Osteoblast (primary cell): ENCODE data around the gene KMT5B. TPM values are rescaled to one million over a fixed set of nuclear protein-coding genes. Genes with fewer than 3 reads are reported as not detected.

ENCODE experiments used
- DNase-seq: peaks from one replicate; pipeline ENCODE4 v3.0.0; 2011; ENCODE audit warnings: low spot score, mixed read lengths; ENCODE audit not compliant: insufficient read length; ENCODE audit errors: missing footprints
- H2AFZ ChIP-seq: 2 replicates; pipeline ENCODE4 v1.6.0; 2011; ENCODE audit warnings: mild to moderate bottlenecking, low read length
- H3K27ac ChIP-seq: 2 replicates; pipeline ENCODE4 v1.5.1; 2011; ENCODE audit warnings: mild to moderate bottlenecking, low read depth, low read length, moderate library complexity
- H3K27me3 ChIP-seq: 2 replicates; pipeline ENCODE4 v1.6.0; 2012; ENCODE audit warnings: mild to moderate bottlenecking, control low read depth, inconsistent platforms, low read length, moderate library complexity; ENCODE audit not compliant: insufficient read depth
- H3K36me3 ChIP-seq: 2 replicates; pipeline ENCODE4 v1.5.1; 2011; ENCODE audit warnings: mild to moderate bottlenecking, low read length, control low read depth, moderate library complexity; ENCODE audit not compliant: insufficient read depth
- H3K4me1 ChIP-seq: 2 replicates; pipeline ENCODE4 v1.5.1; 2011; ENCODE audit warnings: mild to moderate bottlenecking, low read length, control low read depth, moderate library complexity; ENCODE audit not compliant: insufficient read depth
- H3K4me2 ChIP-seq: 2 replicates; pipeline ENCODE4 v1.6.0; 2011; ENCODE audit warnings: mild to moderate bottlenecking, low read length; ENCODE audit not compliant: insufficient read depth
- H3K4me3 ChIP-seq: fragments of 200-600 bp; sonication (generic); 3 replicates; pipeline ENCODE4 v1.5.1; 2012; ENCODE audit warnings: mild to moderate bottlenecking, low read length, inconsistent platforms; ENCODE audit not compliant: insufficient read depth
- H3K79me2 ChIP-seq: 2 replicates; pipeline ENCODE4 v1.6.0; 2012; ENCODE audit warnings: mild to moderate bottlenecking, low read length, control low read depth, inconsistent platforms; ENCODE audit not compliant: insufficient read depth
- H3K9me3 ChIP-seq: 2 replicates; pipeline ENCODE4 v1.5.1; 2011; ENCODE audit warnings: low read depth, low read length, control low read depth
- H4K20me1 ChIP-seq: 2 replicates; pipeline ENCODE4 v1.6.0; 2012; ENCODE audit warnings: mild to moderate bottlenecking, low read length, control low read depth; ENCODE audit not compliant: insufficient read depth
- CTCF ChIP-seq: IDR thresholded peaks from 2 replicates; pipeline ENCODE4 v1.5.1; 2011; ENCODE audit warnings: mild to moderate bottlenecking, low read depth, low read length, moderate library complexity; ENCODE audit errors: extremely low read depth
- total RNA-seq: library from RNA; depleted of rRNA; stranded (reverse); fragments of >200 nt; gene quantifications from 2 replicates; pipeline ENCODE4 v1.2.3, GENCODE V29; 2012

Gene KMT5B
- total RNA-seq, 1 donor = 27.1 TPM

- no peaks in the 10 kb centered on the region for H3K9me3 ChIP-seq
- DNase-seq = no peak
- H3K4me2 ChIP-seq = no peak overlapping the region
- H3K4me3 ChIP-seq = no peak overlapping the region
- no peak overlapping the region for H2AFZ ChIP-seq
- no peaks in the 10 kb centered on the region for H3K36me3 ChIP-seq
- no peaks in the 10 kb centered on the region for H3K27me3 ChIP-seq
- no peak overlapping the region for H3K27ac ChIP-seq
- TF ChIP-seq CTCF = no peak
- peaks cover 14% of the 10 kb centered on the region for H3K4me1 ChIP-seq
- H3K79me2 ChIP-seq = peaks cover 99% of the 10 kb centered on the region
- H4K20me1 ChIP-seq = peaks cover 92% of the 10 kb centered on the region
Observed at GRCh38 chr11:68202165-68202564, 10.9 kb downstream of the KMT5B start.

GRCh38 chr11:68201492-68201891, 11.6 kb downstream of the KMT5B start:
- H3K79me2 ChIP-seq = peaks cover 99% of the 10 kb centered on the region
- no peak overlapping the region for H2AFZ ChIP-seq
- H3K4me3 ChIP-seq = no peak overlapping the region
- H3K9me3 ChIP-seq = no peaks in the 10 kb centered on the region
- H3K4me2 ChIP-seq = no peak overlapping the region
- H3K27me3 ChIP-seq = no peaks in the 10 kb centered on the region
- no peak for TF ChIP-seq CTCF
- no peak for DNase-seq
- peaks cover 89% of the 10 kb centered on the region for H4K20me1 ChIP-seq
- no peaks in the 10 kb centered on the region for H3K36me3 ChIP-seq
- peaks cover 14% of the 10 kb centered on the region for H3K4me1 ChIP-seq
- H3K27ac ChIP-seq = no peak overlapping the region

GRCh38 chr11:68200639-68201038, 12.5 kb downstream of the KMT5B start:
- Histone ChIP-seq H4K20me1 (peaks cover 89% of the 10 kb centered on the region), H3K27ac (peak overlapping the region; percentile 41), H3K4me2 (peak overlapping the region; percentile 16), H3K9me3 (no peaks in the 10 kb centered on the region), H3K4me1 (peaks cover 14% of the 10 kb centered on the region), H3K36me3 (no peaks in the 10 kb centered on the region), H3K79me2 (peaks cover 99% of the 10 kb centered on the region), H3K27me3 (no peaks in the 10 kb centered on the region), H2AFZ (no peak overlapping the region), H3K4me3 (no peak overlapping the region)
- TF ChIP-seq CTCF = no peak
- peak; percentile 53 for DNase-seq

GRCh38 chr11:68199295-68199987, 13.7 kb downstream of the KMT5B start:
- no peak overlapping the region for H3K27ac ChIP-seq

More at GRCh38 chr11:68199295-68199987, 13.7 kb downstream of the KMT5B start:
- no peak for TF ChIP-seq CTCF
- H3K9me3 ChIP-seq = no peaks in the 10 kb centered on the region
- peaks cover 99% of the 10 kb centered on the region for H3K79me2 ChIP-seq
- no peaks in the 10 kb centered on the region for H3K27me3 ChIP-seq
- DNase-seq = no peak
- H3K4me2 ChIP-seq = no peak overlapping the region
- H3K4me3 ChIP-seq = no peak overlapping the region
- H3K4me1 ChIP-seq = peaks cover 14% of the 10 kb centered on the region
- H2AFZ ChIP-seq = no peak overlapping the region
- H4K20me1 ChIP-seq = peaks cover 89% of the 10 kb centered on the region
- H3K36me3 ChIP-seq = no peaks in the 10 kb centered on the region
